Measurements from ENCODE around the gene SS18L1. TPM values are rescaled to one million over a fixed set of nuclear protein-coding genes. Genes with fewer than 3 reads are reported as not detected.

Gene SS18L1
- total RNA-seq, 1 experiment from 2014 or later: 21.6 TPM

- Histone ChIP-seq H3K27ac (ENCODE audit: low read length) (no peak overlapping the region), H3K4me3 (ENCODE audit: low read depth in 2 of 2, low read length in 2 of 2) (no peak overlapping the region), H3K9me3 (ENCODE audit: control insufficient read depth, insufficient read depth, low read depth, low read length) (no peaks in the 10 kb centered on the region), H3K4me1 (ENCODE audit: control insufficient read depth, insufficient read depth, low read length) (no peaks in the 10 kb centered on the region), H3K36me3 (ENCODE audit: control insufficient read depth, insufficient read depth, low read length) (peaks cover 6% of the 10 kb centered on the region), H3K27me3 (ENCODE audit: control insufficient read depth, insufficient read depth, low read length) (no peaks in the 10 kb centered on the region)
- no peak for ATAC-seq
- in situ Hi-C loops (cut with HindIII; ENCODE audit: low pct_unique_long_range_greater_than_20kb, low sequenced_read_pairs) (no loop called here), intact Hi-C loops (cut with micrococcal nuclease; ENCODE audit: unreplicated experiment) (no loop called here)
- POLR2A ChIA-PET: no interaction called here
- TF ChIP-seq CTCF (IDR thresholded peaks at IDR 0.05): no peak
- no peak for TF ChIP-seq POLR2AphosphoS5 (IDR thresholded peaks at IDR 0.05; ENCODE audit: low read depth, low read length)
- no peak for TF ChIP-seq TCF7L2 (IDR thresholded peaks at IDR 0.05; ENCODE audit: low read depth, low read length)
- no peak for TF ChIP-seq SIN3A (IDR thresholded peaks at IDR 0.05; ENCODE audit: borderline replicate concordance, insufficient read depth, low read depth, low read length)
- TF ChIP-seq REST (IDR thresholded peaks at IDR 0.05; ENCODE audit: insufficient read depth in 1 of 2, low read depth in 2 of 2, low read length in 1 of 2): no peak
- BruUV-seq (replicated peaks): no TSS peak
- CTCF ChIA-PET: no interaction called here
- no peak for DNase-seq (ENCODE audit: low read depth, low spot score)
These were observed 51.5 kb downstream of the SS18L1 start for GRCh38 chr20:62195075-62195405.

GRCh38 chr20:62195736-62196135 lies 52.2 kb downstream of the SS18L1 start:
- ChIA-PET POLR2A (no interaction called here), CTCF (no interaction called here)
- TF ChIP-seq POLR2AphosphoS5 (IDR thresholded peaks at IDR 0.05; ENCODE audit: low read depth, low read length) (no peak), TCF7L2 (IDR thresholded peaks at IDR 0.05; ENCODE audit: low read depth, low read length) (no peak), REST (IDR thresholded peaks at IDR 0.05; ENCODE audit: insufficient read depth in 1 of 2, low read depth in 2 of 2, low read length in 1 of 2) (no peak), CTCF (IDR thresholded peaks at IDR 0.05) (no peak), SIN3A (IDR thresholded peaks at IDR 0.05; ENCODE audit: borderline replicate concordance, insufficient read depth, low read depth, low read length) (no peak)
- Histone ChIP-seq H3K27ac (ENCODE audit: low read length) (no peak overlapping the region), H3K4me1 (ENCODE audit: control insufficient read depth, insufficient read depth, low read length) (no peaks in the 10 kb centered on the region), H3K27me3 (ENCODE audit: control insufficient read depth, insufficient read depth, low read length) (no peaks in the 10 kb centered on the region), H3K4me3 (ENCODE audit: low read depth in 2 of 2, low read length in 2 of 2) (no peak overlapping the region), H3K36me3 (ENCODE audit: control insufficient read depth, insufficient read depth, low read length) (peaks cover 10% of the 10 kb centered on the region), H3K9me3 (ENCODE audit: control insufficient read depth, insufficient read depth, low read depth, low read length) (no peaks in the 10 kb centered on the region)
- intact Hi-C loops (cut with micrococcal nuclease; ENCODE audit: unreplicated experiment): no loop called here
- in situ Hi-C loops (cut with HindIII; ENCODE audit: low pct_unique_long_range_greater_than_20kb, low sequenced_read_pairs): no loop called here
- BruUV-seq (replicated peaks): no TSS peak
- DNase-seq (ENCODE audit: low read depth, low spot score) (no peak), ATAC-seq (no peak)

All from Panc1 (cell line).